ENCODE data around the gene SERTAD1.

DNA sequence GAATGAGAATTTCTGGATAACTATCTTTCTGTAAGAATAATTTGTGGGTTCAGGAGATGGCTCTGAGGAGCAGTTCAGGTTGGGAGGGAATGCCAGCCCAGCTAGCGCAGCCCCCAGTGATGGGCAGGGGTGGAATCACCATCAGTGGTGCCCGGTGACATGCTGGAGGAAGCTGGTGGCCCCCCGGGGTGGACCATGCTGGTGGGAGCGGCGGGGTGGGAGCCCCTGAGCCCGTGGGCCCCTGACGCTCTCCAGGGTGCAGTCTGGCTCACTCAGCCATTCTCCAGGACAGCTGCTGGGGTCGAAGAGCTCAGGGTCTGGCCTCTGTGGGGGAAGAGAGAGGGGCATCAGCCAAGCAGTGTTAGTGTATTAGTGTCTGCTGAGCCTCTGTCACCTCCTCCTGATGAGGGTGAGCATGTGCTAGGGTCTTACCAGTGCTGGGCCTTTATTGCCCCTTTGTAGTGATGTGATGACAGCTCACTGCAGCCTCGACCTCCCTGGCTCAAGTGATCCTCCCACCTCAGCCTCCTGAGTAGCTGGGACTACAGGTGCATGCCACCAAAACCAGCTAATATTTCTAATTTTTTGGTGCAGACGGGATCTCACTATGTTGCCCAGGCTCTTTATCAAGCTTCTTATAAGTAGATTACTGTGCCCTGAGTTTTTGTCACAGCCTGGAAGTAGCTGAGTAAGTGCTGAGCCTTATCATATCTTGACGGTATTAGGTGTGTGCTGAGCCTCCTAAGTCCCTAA is 46.2 kb downstream of the SERTAD1 start:
- TF ChIP-seq CTCF (IDR thresholded peaks at IDR 0.05) = no peak
- TF ChIP-seq POLR2A (IDR thresholded peaks at IDR 0.05) = no peak

All from lower leg skin (tissue), 3 donors.